Measurements from ENCODE around the gene FURIN. TPM values are rescaled to one million over a fixed set of nuclear protein-coding genes. Genes with fewer than 3 reads are reported as not detected.
A peak's percentile ranks its signal among the peaks of the same experiment; 100 is the strongest.
"Not testable (repeated sequence)": the region's sequence is repeated elsewhere in the genome, so short reads cannot be mapped to it uniquely, and the experiment has no call there.

Gene FURIN
- total and polyA plus RNA-seq, 9 of the 15 experiments (the other 6 are each of a cell fraction or from before 2014, with no cell fraction given), result 0.92 to 99.9 (median 34.8) TPM

GRCh38 chr15:90922712-90923322 is 54.4 kb downstream of the FURIN start (continued):
- peak; percentile 78 to 80 for TF ChIP-seq NRF1 (conservative IDR thresholded peaks at IDR 0.05 in 1 of 2, IDR thresholded peaks at IDR 0.05 in 1 of 2)
- not testable (repeated sequence) for TF ChIP-seq NR2C2, ZBTB40 (CRISPR knock-in tag; IDR thresholded peaks at IDR 0.05)
- TF ChIP-seq NR2C2 (tag; IDR thresholded peaks at IDR 0.05), result peak; percentile 79
- TF ChIP-seq CTBP1 (IDR thresholded peaks at IDR 0.05; ENCODE audit: borderline replicate concordance), result peak; percentile 23; the same call in 1 of the 2 replicates
- TF ChIP-seq SMARCA4 (IDR thresholded peaks at IDR 0.05), result peak; percentile 57; the same call in 1 of the 2 replicates
- TF ChIP-seq MTA3 (IDR thresholded peaks at IDR 0.05; ENCODE audit: borderline replicate concordance), result 0 out of 2 replicates have a peak, but pooled peaks have one; percentile 15
- peak; percentile 70 for TF ChIP-seq MAFK (IDR thresholded peaks at IDR 0.05; ENCODE audit: low read length)
- TF ChIP-seq HNRNPLL (IDR thresholded peaks at IDR 0.05; ENCODE audit: low read depth, low read length, poor library complexity, severe bottlenecking), result peak; percentile 48
- TF ChIP-seq POLR2A (conservative IDR thresholded peaks at IDR 0.05), result peak; percentile 57
- 0 out of 2 replicates have a peak, but pooled peaks have one; percentile 24 for TF ChIP-seq ZEB2 (IDR thresholded peaks at IDR 0.05)
- 0 out of 4 replicates have a peak, but pooled peaks of 1 of the 2 experiments have one; percentile 46 for TF ChIP-seq ARNT (IDR thresholded peaks at IDR 0.05)
- TF ChIP-seq ZBTB40 (IDR thresholded peaks at IDR 0.05), result 0 out of 2 replicates have a peak, but pooled peaks have one; percentile 33
- TF ChIP-seq TFAP4 (CRISPR knock-in tag; IDR thresholded peaks at IDR 0.05; ENCODE audit: borderline replicate concordance), result peak; percentile 65; the same call in 1 of the 2 replicates
- peak; percentile 54; the same call in 1 of the 2 replicates for TF ChIP-seq TAL1 (IDR thresholded peaks at IDR 0.05)
- TF ChIP-seq FOXK2 (conservative IDR thresholded peaks at IDR 0.05 in 1 of 2, IDR thresholded peaks at IDR 0.05 in 1 of 2; ENCODE audit: low read depth in 2 of 2), result 0 out of 4 replicates have a peak, but pooled peaks of 1 of the 2 experiments have one; percentile 34
- peak; percentile 69 for TF ChIP-seq DPF2 (IDR thresholded peaks at IDR 0.05)
- TF ChIP-seq NCOR1 (IDR thresholded peaks at IDR 0.05), result peak; percentile 32; the same call in 1 of the 2 replicates
- peak; percentile 81 for TF ChIP-seq CBFA2T3 (IDR thresholded peaks at IDR 0.05)
- peak; percentile 17; the same call in 1 of the 2 replicates for TF ChIP-seq EP300 (IDR thresholded peaks at IDR 0.05; ENCODE audit: low read length)
- TF ChIP-seq ARID1B (IDR thresholded peaks at IDR 0.05), result peak; percentile 58

Measured in K562 (cell line).